GM18909 (cell line): Measurements from ENCODE around the gene EP400.

ENCODE experiments used
- ATAC-seq: cut with Tn5 transposase; IDR thresholded peaks from one replicate; pipeline ENCODE4 v1.9.1; 2021; ENCODE audit warnings: mild to moderate bottlenecking; ENCODE audit not compliant: unreplicated experiment, poor library complexity

Gene EP400

GRCh38 chr12:132014092-132014914, 64.6 kb downstream of the EP400 start:
- no peak for ATAC-seq

GRCh38 chr12:132014915-132015280, 65.2 kb downstream of the EP400 start:
- no peak for ATAC-seq

- no peak for ATAC-seq
Observed at GRCh38 chr12:132015686-132016430, 66.1 kb downstream of the EP400 start.

GRCh38 chr12:132018193-132018916, 68.6 kb downstream of the EP400 start:
- no peak for ATAC-seq

GRCh38 chr12:132019891-132020290, 70.1 kb downstream of the EP400 start:
- no peak for ATAC-seq

GRCh38 chr12:132020292-132020691, 70.5 kb downstream of the EP400 start:
- no peak for ATAC-seq

GRCh38 chr12:132021031-132021871, 71.5 kb downstream of the EP400 start:
- ATAC-seq, result no peak

GRCh38 chr12:132021965-132022364, 72.2 kb downstream of the EP400 start:
- no peak for ATAC-seq

- ATAC-seq, result no peak
Observed at GRCh38 chr12:132023658-132024057, 73.9 kb downstream of the EP400 start.

GRCh38 chr12:132024758-132025157, 75.0 kb downstream of the EP400 start:
- ATAC-seq, result no peak

- no peak for ATAC-seq
Observed at GRCh38 chr12:132025526-132025925, 75.8 kb downstream of the EP400 start.

- ATAC-seq, result no peak
Observed at GRCh38 chr12:132026061-132026795, 76.5 kb downstream of the EP400 start.

GRCh38 chr12:132026796-132027500, 77.2 kb downstream of the EP400 start:
- no peak for ATAC-seq

- no peak for ATAC-seq
Observed at GRCh38 chr12:132027636-132028035, 77.9 kb downstream of the EP400 start.

GRCh38 chr12:132028111-132028510, 78.4 kb downstream of the EP400 start:
- no peak for ATAC-seq

GRCh38 chr12:132029503-132030300, 80.0 kb downstream of the EP400 start:
- ATAC-seq, result no peak

- ATAC-seq, result no peak
Observed at GRCh38 chr12:132030367-132031038, 80.8 kb downstream of the EP400 start.

GRCh38 chr12:132033627-132034026, 83.9 kb downstream of the EP400 start:
- no peak for ATAC-seq
